CD4-positive, CD25-positive, alpha-beta regulatory T cell (primary cell): ENCODE data around the gene CCDC85C. TPM values are rescaled to one million over a fixed set of nuclear protein-coding genes. Genes with fewer than 3 reads are reported as not detected.
"Not testable (repeated sequence)": the region's sequence is repeated elsewhere in the genome, so short reads cannot be mapped to it uniquely, and the experiment has no call there.

Experiments used
- ATAC-seq, 2 donors: fragments of 150-1000 bp; cut with Tn5 transposase; one replicate each; pipeline ENCODE4 v1.10.0; 2021; ENCODE audit warnings: low read depth in 2 of 2, moderate number of reproducible peaks in 2 of 2, moderate library complexity in 1 of 2
- DNase-seq, 3 donors: peaks; one replicate each; pipeline versions ENCODE4 v3.0.0 to v3.0.0-alpha.2; 2012 to 2022; ENCODE audit warnings: mixed read lengths in 1 of 3
- H3K27ac ChIP-seq: one replicate; pipeline ENCODE4 v1.7.0; 2013; ENCODE audit warnings: mild to moderate bottlenecking, low read length; ENCODE audit not compliant: insufficient read depth, poor library complexity, severe bottlenecking
- H3K27me3 ChIP-seq: one replicate; pipeline ENCODE4 v1.7.0; 2013; ENCODE audit warnings: low read length; ENCODE audit not compliant: control insufficient read depth, insufficient read depth
- H3K36me3 ChIP-seq: one replicate; pipeline ENCODE4 v1.7.0; 2013; ENCODE audit warnings: mild to moderate bottlenecking, low read length, moderate library complexity; ENCODE audit not compliant: control insufficient read depth, insufficient read depth
- H3K4me1 ChIP-seq: 2 replicates; pipeline ENCODE4 v1.7.0; 2013; ENCODE audit warnings: mild to moderate bottlenecking, low read length; ENCODE audit not compliant: insufficient read depth, control insufficient read depth, poor library complexity, severe bottlenecking
- H3K4me3 ChIP-seq: one replicate; pipeline ENCODE4 v1.7.0; 2013; ENCODE audit warnings: low read depth, mild to moderate bottlenecking, low read length, moderate library complexity
- H3K9me3 ChIP-seq, 2 experiments: 1 replicate in 1 of 2; 2 replicates in 1 of 2; pipeline ENCODE4 v1.7.0; 2013; ENCODE audit warnings: low read length in 2 of 2, mild to moderate bottlenecking in 1 of 2, moderate library complexity in 1 of 2; ENCODE audit not compliant: control insufficient read depth in 2 of 2
- H3K27ac Mint-ChIP-seq, 3 donors: one replicate each; pipeline ENCODE4 v1.8.0; 2020 to 2022; ENCODE audit warnings: mild to moderate bottlenecking in 3 of 3, mixed read lengths in 3 of 3, moderate library complexity in 2 of 3
- H3K27me3 Mint-ChIP-seq: one replicate; pipeline ENCODE4 v1.8.0; 2022; ENCODE audit warnings: mild to moderate bottlenecking, mixed read lengths
- H3K36me3 Mint-ChIP-seq: one replicate; pipeline ENCODE4 v1.8.0; 2020; ENCODE audit warnings: mixed read lengths
- H3K4me1 Mint-ChIP-seq, 4 donors: one replicate each; pipeline ENCODE4 v1.8.0; 2020 to 2022; ENCODE audit warnings: mixed read lengths in 4 of 4, mild to moderate bottlenecking in 1 of 4
- H3K4me3 Mint-ChIP-seq, 4 donors: one replicate each; pipeline ENCODE4 v1.8.0; 2020 to 2022; ENCODE audit warnings: mild to moderate bottlenecking in 4 of 4, mixed read lengths in 4 of 4, moderate library complexity in 3 of 4
- H3K9me3 Mint-ChIP-seq, 7 donors: one replicate each; pipeline ENCODE4 v1.8.0; 2020 to 2022; ENCODE audit warnings: mixed read lengths in 7 of 7, mild to moderate bottlenecking in 3 of 7, moderate library complexity in 2 of 7
- polyA plus RNA-seq, 4 donors: library from polyadenylated mRNA; unstranded; fragments of 300-500 nt; fragmentation: Illumina TruSeq; gene quantifications; one replicate each; pipeline ENCODE4 v1.2.3, GENCODE V29; 2021
- total RNA-seq: library from RNA; stranded (reverse); gene quantifications from one replicate; pipeline ENCODE4 v1.2.3, GENCODE V29; 2022

The CCDC85C gene
- total and polyA plus RNA-seq, 5 donors from 2014 or later: 0.62 to 6.3 (median 0.98) TPM

DNA sequence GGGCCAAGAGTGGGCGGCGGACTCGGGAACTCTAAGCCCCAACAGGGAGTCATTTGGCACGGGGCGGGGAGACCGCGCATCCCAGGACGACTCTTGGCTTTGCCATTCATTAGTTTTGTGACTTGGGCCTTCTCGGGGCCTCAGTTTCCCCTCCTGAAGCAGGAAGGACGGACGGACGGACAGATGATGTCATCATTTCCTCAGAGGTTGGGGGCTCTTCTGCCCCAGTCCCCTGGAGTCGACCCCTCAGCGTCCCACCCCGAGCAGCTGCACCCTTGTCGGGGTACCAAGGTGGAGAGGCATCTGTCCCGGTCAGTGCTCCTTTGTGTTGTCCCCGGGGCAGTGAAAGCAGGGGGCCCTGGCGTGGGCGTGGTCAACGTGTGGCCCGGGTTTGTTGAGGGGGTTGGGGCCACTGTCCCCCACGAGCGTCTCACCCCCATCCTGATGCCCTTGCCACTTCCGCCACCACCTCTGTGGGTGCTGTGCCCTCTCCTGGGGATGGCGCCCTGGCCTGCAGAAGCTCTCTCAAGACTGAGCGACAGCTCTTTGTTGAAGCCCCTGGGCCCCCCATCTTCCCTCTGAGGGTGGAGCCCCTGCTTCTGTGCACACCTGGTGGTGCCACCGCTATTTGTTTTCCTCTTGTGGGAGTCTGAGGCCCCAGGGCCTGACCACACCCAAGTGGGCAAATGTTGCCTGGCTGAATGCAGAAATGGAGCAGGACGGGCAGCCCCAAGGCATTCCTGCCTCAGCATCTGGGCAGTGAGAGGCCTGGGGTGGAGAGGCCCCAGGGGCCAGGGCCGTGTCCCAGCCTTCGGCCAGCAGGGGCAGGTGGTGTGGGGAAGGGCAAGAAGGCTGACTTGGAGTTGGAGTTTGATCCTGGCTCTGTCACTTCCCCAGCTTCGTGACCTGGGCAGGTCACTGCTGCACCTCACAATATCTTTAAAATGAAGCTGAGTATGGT lies 41.8 kb upstream of the CCDC85C start:
- Histone ChIP-seq H3K27ac (no peak overlapping the region), H3K4me3 (no peak overlapping the region), H3K36me3 (no peaks in the 10 kb centered on the region), H3K27me3 (no peaks in the 10 kb centered on the region), H3K9me3 (no peaks in the 10 kb centered on the region), H3K4me1 (no peaks in the 10 kb centered on the region)
- no peaks in the 10 kb centered on the region for H3K36me3 Mint-ChIP-seq
- no peak for DNase-seq
- H3K4me1 Mint-ChIP-seq: peaks cover 0 to 2% (median 0%) of the 10 kb centered on the region in 4 donors
- no peak overlapping the region for H3K27ac Mint-ChIP-seq
- peaks cover 20% of the 10 kb centered on the region for H3K27me3 Mint-ChIP-seq
- no peak overlapping the region for H3K4me3 Mint-ChIP-seq
- H3K9me3 Mint-ChIP-seq: no peaks in the 10 kb centered on the region
- ATAC-seq: no peak

DNA sequence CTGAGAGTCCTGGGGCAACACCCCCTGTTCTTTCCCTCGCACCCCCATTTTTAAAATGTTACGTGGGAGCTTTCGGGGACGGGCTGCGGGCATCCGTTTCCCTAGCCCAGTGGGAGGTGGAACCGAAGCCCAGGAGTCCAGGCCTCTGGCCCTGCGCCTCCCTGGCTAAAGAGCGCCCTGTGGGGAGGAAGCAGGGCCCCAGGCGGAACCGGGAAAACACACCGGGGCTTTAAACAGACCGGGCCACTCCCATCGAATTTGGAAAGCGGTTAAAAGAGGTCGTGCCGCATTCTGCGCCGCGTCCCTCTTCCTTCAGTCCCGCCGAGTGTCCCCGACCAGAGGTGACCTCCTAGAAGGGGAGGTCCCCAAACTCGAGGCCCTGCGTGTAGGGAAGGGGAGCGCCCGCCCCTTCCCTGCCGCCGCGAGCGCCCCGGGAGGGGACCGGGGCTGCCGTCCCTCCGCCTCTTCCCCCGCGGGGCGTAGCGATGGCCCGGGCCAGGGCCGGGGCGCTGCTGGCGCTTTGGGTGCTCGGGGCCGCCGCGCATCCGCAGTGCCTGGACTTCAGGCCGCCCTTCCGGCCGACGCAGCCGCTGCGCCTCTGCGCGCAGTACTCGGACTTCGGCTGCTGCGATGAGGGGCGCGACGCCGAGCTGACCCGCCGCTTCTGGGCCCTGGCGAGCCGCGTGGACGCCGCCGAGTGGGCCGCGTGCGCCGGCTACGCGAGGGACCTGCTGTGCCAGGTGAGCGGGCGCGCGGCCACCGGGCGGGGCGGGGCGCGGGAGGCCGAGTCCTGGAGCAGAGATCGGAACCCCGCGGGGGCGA lies 40.9 kb upstream of the CCDC85C start, which contains the start of gene HHIPL1:
HHIPL1 (plus strand) TSS at position 407 of the 822 bp plus-strand sequence; CDS start at position 486, 79 bp downstream.
- H3K4me3 Mint-ChIP-seq: peak within 1 kb of the TSS in 1 of 4 donors; percentile 47

DNA sequence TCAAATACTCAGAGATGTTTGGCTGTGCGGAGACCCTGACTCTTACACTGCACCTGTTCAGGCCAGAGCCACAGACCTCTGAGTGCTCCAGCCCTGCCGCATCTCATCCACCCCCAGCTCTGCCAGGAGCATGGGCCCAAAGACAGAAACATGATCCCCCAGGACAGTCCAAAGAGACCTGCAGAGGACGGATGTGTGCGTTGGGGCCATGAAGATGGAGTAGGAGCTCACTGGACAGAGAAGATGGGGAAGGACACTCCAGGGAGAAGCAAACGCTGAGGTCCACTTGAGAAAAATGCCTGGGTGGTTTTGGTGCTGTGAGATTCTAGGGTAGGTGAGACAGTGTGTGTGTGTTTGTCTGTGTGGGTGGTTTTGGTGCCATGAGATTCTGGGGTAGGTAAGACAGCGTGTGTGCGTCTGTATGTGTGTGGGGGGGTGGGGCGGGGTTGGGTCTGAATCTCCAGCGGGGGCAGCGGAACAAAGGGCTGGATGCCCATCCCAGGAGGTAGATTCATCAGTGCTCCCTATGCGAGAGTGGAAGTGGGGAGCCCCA lies 40.1 kb upstream of the CCDC85C start:
- Mint-ChIP-seq H3K4me3 (peak overlapping the region in 1 of 4 donors; percentile 47), H3K27ac (no peak overlapping the region), H3K9me3 (no peaks in the 10 kb centered on the region), H3K36me3 (no peaks in the 10 kb centered on the region), H3K27me3 (peaks cover 14% of the 10 kb centered on the region), H3K4me1 (peaks cover 0 to 2% (median 0%) of the 10 kb centered on the region in 4 donors)
- Histone ChIP-seq H3K9me3 (no peaks in the 10 kb centered on the region), H3K27ac (no peak overlapping the region), H3K36me3 (no peaks in the 10 kb centered on the region), H3K4me3 (no peak overlapping the region), H3K27me3 (no peaks in the 10 kb centered on the region), H3K4me1 (no peaks in the 10 kb centered on the region)
- no peak for DNase-seq
- no peak for ATAC-seq

More for the DNA sequence above, 40.9 kb upstream of the CCDC85C start, which contains the start of gene HHIPL1:
- H3K36me3 Mint-ChIP-seq: no peaks in the 10 kb centered on the region
- Histone ChIP-seq H3K4me3 (no peak within 1 kb of the TSS), H3K27me3 (no peaks in the 10 kb centered on the region), H3K4me1 (no peaks in the 10 kb centered on the region), H3K27ac (no peak within 1 kb of the TSS), H3K9me3 (no peaks in the 10 kb centered on the region), H3K36me3 (no peaks in the 10 kb centered on the region)
- H3K9me3 Mint-ChIP-seq: no peaks in the 10 kb centered on the region
- H3K27me3 Mint-ChIP-seq: peaks cover 19% of the 10 kb centered on the region
- no peak within 1 kb of the TSS for H3K27ac Mint-ChIP-seq
- ATAC-seq: no peak
- DNase-seq: no peak
- peaks cover 0 to 2% (median 0%) of the 10 kb centered on the region in 4 donors for H3K4me1 Mint-ChIP-seq

DNA sequence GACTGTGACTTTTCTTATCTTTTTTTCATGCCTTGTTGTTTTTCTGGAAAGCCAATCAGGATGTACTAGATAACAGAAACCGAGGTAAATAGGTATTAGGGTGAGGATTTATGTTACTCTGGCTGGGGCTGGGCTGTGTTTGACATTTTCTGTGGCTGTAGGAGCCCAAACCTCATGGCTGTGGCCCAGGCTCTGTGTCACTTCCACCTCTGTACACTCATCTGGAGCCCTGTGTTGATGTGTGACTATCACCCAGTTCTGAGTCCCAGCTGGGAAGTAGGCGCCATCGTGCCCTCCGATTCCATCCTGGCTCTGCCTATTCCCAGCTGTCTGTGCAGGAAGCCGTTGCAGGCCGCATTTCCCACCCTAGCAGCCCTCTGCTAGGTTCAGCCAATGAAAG lies 39.3 kb upstream of the CCDC85C start:
- Mint-ChIP-seq H3K27me3 (peaks cover 12% of the 10 kb centered on the region), H3K36me3 (no peaks in the 10 kb centered on the region), H3K4me3 (no peak overlapping the region), H3K27ac (no peak overlapping the region), H3K9me3 (no peaks in the 10 kb centered on the region), H3K4me1 (peaks cover 0 to 2% (median 0%) of the 10 kb centered on the region in 4 donors)
- no peaks in the 10 kb centered on the region for H3K4me1 ChIP-seq
- H3K9me3 ChIP-seq: no peaks in the 10 kb centered on the region
- DNase-seq (no peak), ATAC-seq (no peak)
- H3K27ac ChIP-seq: no peak overlapping the region
- no peaks in the 10 kb centered on the region for H3K36me3 ChIP-seq
- H3K4me3 ChIP-seq: no peak overlapping the region
- no peaks in the 10 kb centered on the region for H3K27me3 ChIP-seq

DNA sequence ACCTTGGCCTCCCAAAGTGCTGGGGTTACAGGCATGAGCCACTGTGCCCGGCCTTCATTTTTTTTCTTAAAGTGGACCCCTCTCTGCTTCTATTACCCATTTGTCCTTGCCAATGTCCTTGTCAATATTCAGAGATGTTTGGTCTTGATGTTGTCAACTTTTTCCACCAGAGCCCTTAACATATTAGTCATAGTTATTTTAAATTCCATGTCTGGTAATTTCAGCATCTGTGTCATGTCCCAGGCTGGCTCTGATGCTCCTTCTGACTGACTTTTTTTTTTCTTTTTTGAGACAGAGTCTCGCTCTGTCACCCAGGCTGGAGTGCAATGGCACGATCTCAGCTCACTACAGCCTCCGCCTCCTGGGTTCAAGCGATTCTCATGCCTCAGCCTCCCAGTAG lies 38.8 kb upstream of the CCDC85C start:
- not testable (repeated sequence) for H3K36me3 ChIP-seq, H3K27me3 ChIP-seq, H3K4me1 ChIP-seq, H3K9me3 ChIP-seq, DNase-seq, ATAC-seq, H3K36me3 Mint-ChIP-seq, H3K4me3 Mint-ChIP-seq, H3K27ac ChIP-seq, H3K4me1 Mint-ChIP-seq, H3K4me3 ChIP-seq, H3K9me3 Mint-ChIP-seq, H3K27ac Mint-ChIP-seq
- H3K27me3 Mint-ChIP-seq: peaks cover 12% of the 10 kb centered on the region

DNA sequence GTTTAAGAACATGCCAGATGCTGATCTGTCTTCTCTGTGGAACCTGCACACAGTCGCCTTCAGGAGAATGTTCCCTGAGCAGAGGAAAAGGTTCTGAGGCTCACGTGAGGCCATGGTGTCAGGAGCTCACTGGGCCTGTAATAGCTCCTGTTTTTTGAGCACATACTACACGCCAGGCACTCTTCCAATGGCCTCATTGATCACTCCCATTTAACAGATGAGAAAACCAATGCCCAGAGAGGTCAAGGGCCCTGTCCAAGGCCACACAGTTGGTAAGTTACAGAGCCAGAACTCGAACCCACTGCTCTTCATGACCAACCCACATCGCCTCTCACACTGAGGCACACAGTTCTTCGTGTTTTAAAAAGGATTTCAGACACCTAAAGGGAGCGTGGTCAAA lies 33.6 kb upstream of the CCDC85C start:
- Mint-ChIP-seq H3K4me1 (no peaks in the 10 kb centered on the region), H3K36me3 (no peaks in the 10 kb centered on the region), H3K9me3 (no peaks in the 10 kb centered on the region), H3K27me3 (peaks cover 4% of the 10 kb centered on the region), H3K4me3 (no peak overlapping the region), H3K27ac (no peak overlapping the region)
- H3K4me1 ChIP-seq: no peaks in the 10 kb centered on the region
- no peak overlapping the region for H3K27ac ChIP-seq
- no peaks in the 10 kb centered on the region for H3K9me3 ChIP-seq
- DNase-seq (no peak), ATAC-seq (no peak)
- no peaks in the 10 kb centered on the region for H3K27me3 ChIP-seq
- H3K4me3 ChIP-seq: no peak overlapping the region
- H3K36me3 ChIP-seq: no peaks in the 10 kb centered on the region

DNA sequence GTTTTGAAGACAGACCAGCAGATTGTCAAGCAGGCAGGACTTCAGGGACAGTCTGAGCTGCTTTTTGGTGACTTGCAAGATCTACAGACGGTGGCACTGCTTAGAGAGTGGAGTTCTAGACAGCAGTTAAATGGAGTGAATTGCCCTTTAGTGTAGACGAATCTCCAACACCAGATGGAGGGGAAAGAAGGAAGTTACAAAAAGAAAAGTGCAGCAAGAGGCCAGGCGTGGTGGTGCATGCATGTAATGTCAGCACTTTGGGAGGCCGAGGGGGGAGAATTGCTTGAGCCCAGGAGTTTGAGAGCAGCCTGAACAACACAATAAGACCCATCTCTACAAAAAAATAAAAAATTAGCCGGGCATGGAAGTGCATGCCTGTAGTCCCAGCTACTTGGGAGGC lies 32.5 kb upstream of the CCDC85C start:
- H3K4me1 ChIP-seq: no peaks in the 10 kb centered on the region
- H3K27me3 ChIP-seq: no peaks in the 10 kb centered on the region
- no peak overlapping the region for H3K4me3 ChIP-seq
- Mint-ChIP-seq H3K27me3 (peaks cover 4% of the 10 kb centered on the region), H3K4me1 (no peaks in the 10 kb centered on the region), H3K9me3 (no peaks in the 10 kb centered on the region), H3K36me3 (no peaks in the 10 kb centered on the region), H3K27ac (no peak overlapping the region), H3K4me3 (no peak overlapping the region)
- no peaks in the 10 kb centered on the region for H3K9me3 ChIP-seq
- no peaks in the 10 kb centered on the region for H3K36me3 ChIP-seq
- no peak overlapping the region for H3K27ac ChIP-seq
- DNase-seq (no peak), ATAC-seq (no peak)
